ENCODE data around the gene TMX3.

DNA sequence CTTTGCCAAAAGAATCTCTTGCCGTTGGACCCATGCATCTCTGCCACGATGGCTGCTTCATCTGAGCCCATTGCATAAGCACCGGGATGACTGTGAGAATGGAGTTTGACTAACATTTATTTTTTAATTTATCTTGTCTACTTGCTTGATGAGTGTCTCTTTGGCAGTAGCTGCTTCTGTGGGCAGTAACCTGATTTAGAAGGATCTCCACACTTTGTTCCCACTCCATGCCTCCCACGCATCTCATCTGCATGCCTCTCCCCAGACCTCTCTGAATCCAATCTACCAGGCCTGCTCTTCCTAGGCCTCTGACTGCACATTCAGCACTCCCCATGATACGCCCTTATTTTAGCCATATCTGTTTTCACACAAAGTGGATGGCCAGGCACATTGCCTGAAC, 23.7 kb upstream of the TMX3 start:
- TF ChIP-seq, protein P1, sequence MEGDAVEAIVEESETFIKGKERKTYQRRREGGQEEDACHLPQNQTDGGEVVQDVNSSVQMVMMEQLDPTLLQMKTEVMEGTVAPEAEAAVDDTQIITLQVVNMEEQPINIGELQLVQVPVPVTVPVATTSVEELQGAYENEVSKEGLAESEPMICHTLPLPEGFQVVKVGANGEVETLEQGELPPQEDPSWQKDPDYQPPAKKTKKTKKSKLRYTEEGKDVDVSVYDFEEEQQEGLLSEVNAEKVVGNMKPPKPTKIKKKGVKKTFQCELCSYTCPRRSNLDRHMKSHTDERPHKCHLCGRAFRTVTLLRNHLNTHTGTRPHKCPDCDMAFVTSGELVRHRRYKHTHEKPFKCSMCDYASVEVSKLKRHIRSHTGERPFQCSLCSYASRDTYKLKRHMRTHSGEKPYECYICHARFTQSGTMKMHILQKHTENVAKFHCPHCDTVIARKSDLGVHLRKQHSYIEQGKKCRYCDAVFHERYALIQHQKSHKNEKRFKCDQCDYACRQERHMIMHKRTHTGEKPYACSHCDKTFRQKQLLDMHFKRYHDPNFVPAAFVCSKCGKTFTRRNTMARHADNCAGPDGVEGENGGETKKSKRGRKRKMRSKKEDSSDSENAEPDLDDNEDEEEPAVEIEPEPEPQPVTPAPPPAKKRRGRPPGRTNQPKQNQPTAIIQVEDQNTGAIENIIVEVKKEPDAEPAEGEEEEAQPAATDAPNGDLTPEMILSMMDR (IDR thresholded peaks at IDR 0.05; ENCODE audit: low read depth, low read length, poor library complexity, severe bottlenecking) = no peak
- no peak for TF ChIP-seq EZH2phosphoT487 (IDR thresholded peaks at IDR 0.05; ENCODE audit: borderline replicate concordance, low read length)
